Left lobe of liver (tissue), 2 donors: ENCODE data around the gene TIMM17A. TPM values are rescaled to one million over a fixed set of nuclear protein-coding genes. Genes with fewer than 3 reads are reported as not detected.
"Not testable (repeated sequence)": the region's sequence is repeated elsewhere in the genome, so short reads cannot be mapped to it uniquely, and the experiment has no call there.

Experiments used
- ATAC-seq: fragments of 200-7000 bp; cut with Tn5 transposase; one replicate; pipeline ENCODE4 v1.9.1; 2020; ENCODE audit warnings: mild to moderate bottlenecking, moderate library complexity
- DNase-seq: peaks from one replicate; pipeline ENCODE4 v3.0.0-alpha.2; 2020; ENCODE audit warnings: low spot score
- total RNA-seq: library from RNA; stranded (reverse); gene quantifications from one replicate; pipeline ENCODE4 v1.2.1, GENCODE V29; 2021
- donor health status: DM: no; HTN: no; CAD: no; lungs with moderate emphysema.
- donor health status: DM: no; HTN: yes; CAD: no.

TIMM17A gene
- total RNA-seq, 1 donor from 2014 or later, result 42.0 TPM

GRCh38 chr1:202014060-202014459 lies 58.8 kb downstream of the TIMM17A start:
- no peak for DNase-seq
- ATAC-seq, result no peak

DNA sequence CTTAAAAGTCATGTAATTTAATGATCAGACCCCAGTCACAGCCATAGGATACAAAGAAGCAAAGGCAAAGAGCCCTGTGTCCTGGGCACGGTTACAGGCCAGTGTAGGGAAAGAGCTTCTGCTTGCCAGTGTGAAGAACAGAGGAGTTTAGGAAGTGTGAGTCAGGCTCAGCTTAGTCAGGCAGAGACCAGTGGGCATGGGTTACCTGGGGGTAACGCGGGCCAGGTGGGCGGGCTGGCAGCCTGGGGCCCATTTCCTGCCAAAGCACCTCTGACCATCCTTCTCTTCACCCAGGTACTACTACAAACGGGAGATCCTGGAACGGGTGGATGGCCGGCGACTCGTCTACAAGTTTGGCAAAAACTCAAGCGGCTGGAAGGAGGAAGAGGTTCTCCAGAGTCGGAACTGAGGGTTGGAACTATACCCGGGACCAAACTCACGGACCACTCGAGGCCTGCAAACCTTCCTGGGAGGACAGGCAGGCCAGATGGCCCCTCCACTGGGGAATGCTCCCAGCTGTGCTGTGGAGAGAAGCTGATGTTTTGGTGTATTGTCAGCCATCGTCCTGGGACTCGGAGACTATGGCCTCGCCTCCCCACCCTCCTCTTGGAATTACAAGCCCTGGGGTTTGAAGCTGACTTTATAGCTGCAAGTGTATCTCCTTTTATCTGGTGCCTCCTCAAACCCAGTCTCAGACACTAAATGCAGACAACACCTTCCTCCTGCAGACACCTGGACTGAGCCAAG lies 59.8 kb downstream of the TIMM17A start:
- DNase-seq (no peak), ATAC-seq (no peak)

DNA sequence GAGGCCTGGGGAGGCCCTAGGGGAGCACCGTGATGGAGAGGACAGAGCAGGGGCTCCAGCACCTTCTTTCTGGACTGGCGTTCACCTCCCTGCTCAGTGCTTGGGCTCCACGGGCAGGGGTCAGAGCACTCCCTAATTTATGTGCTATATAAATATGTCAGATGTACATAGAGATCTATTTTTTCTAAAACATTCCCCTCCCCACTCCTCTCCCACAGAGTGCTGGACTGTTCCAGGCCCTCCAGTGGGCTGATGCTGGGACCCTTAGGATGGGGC lies 60.3 kb downstream of the TIMM17A start:
- no peak for DNase-seq
- ATAC-seq, result no peak

GRCh38 chr1:202016022-202016810 lies 60.9 kb downstream of the TIMM17A start:
- ATAC-seq, result no peak
- DNase-seq, result no peak

DNA sequence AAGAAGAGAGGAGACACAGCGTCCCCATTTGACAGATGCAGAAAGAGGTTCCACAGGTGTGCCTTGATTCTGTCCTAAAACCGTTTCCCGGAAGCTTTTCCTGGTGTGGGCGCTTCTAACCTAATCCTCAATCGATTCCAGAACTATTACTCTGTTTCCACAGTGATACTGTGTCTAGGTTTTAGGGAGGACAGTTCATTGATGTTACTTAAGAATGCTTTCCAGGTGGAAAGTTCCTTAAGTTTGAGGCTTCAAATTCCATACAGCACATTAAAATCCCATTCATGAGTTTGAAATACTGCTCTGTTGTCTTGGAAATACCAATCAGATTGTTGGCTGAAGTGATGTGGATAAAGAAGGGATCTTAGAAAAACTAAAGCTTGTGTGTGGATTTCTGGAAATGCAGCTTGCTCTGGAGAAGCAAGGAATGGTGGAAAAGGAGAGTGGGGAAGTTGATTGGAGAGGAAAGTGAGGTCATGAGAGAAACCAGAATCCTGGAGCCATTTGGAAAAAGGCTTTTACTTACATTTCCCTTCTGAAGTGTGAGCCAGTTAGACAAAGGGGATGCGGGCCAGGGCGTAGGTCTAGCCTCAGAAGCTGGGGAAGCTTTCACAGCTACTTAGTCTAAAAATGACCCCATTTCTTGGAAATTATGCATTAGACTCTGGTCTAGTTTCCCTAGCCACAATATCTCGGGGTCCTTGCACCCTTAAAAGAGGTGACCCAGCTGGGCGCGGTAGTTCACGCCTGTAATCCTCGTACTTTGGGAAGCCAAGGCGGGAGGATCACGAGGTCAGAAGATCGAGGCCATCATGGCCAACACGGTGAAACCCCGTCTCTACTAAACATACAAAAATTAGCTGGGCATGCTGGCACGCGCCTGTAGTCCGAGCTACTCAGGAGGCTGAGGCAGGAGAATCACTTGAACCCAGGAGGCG lies 61.8 kb downstream of the TIMM17A start:
- ATAC-seq (no peak), DNase-seq (no peak)

DNA sequence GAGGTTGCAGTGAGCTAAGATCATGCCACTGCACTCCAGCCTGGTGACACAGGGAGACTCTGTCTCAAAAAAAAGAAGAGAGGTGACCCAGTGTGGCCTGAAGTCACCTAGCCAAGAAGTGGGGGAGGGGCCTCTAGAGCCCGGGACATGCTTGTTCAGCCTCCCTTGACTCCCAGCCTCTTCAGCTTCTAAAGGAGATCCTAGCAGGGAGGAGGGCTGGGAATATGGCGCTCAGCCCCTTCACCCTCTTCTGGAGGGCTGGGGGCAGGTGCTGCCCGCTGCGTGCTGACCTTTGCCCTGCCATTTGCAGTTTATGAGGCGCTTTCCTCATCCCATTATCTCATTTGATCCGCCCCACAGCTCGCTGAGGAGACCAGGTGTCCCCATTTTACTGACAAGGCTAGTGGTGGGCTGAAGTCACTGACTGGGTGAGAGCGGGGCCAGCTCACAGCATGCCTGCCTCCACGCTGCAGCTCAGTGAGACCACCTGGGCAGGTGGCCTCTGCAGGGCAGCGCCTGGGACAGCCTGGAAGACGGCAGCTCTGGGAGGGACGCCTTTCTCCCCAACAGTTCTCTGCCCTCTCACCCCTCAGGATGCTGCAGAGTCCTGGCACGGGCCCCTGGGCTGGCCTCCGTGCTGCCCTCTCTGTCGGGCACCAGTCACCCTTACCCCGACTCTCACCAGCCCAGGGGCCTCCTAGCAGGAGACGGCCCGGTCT lies 62.6 kb downstream of the TIMM17A start:
- DNase-seq (no peak), ATAC-seq (peak; percentile 38)

DNA sequence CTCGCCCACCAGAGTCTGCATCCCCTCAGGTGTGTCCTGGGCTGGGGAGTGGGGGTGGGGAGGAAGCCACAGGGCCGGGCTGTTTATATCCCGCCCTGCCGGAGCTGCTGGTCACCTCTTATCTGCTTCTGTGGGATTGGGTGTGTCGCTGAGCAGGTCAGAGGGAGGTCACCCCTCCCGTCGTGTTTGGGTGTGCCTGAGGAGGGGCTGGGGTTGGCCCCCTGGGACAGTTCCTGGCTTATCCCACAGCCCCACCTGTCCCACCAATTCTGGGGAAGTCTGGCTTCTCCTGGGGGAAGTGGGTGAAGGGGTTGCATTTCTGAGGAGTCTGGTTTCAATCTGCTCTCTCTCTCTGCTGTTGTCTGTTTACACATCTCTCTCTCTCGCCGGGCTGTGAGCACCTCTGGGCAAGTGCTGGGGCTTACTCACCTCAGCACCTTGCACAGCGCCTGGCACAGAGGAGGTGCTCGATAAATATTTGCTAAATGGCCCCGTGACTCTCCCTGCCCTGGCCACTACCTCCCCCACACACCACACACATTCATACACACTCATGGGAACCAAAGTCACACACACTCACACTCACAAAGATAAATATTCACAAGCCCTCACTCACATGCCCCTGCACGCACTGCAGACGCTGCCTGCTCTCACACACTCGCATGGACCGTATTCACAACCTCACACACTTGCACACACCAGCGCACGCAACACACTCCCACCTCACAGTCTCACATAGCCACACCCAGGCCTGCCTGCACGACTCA lies 63.3 kb downstream of the TIMM17A start:
- peak; percentile 91 for DNase-seq
- peak; percentile 81 for ATAC-seq

DNA sequence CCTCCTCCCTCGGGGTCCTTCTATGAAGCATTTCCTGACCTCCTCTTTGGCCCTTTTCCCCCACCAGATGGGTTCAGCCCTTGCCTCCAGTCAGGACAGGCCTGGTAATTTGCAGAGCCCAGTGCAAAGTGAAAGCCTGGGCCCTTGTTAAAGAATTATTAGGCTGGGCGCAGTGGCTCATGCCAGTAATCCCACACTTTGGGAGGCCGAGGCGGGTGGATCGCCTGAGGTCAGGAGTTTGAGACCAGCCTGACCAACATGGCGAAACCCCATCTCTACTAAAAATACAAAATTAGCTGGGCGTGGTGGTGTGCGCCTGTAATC lies 63.9 kb downstream of the TIMM17A start:
- not testable (repeated sequence) for ATAC-seq, DNase-seq

Other genes with a start within 250 kb of the TIMM17A start
- gene IPO9, start 126.3 kb upstream of the TIMM17A start, total RNA-seq, result 21.3 TPM
- gene SHISA4, start 66.6 kb upstream of the TIMM17A start, total RNA-seq, result 4.4 TPM
- 1.0 TPM for gene LMOD1, start 9.0 kb upstream of the TIMM17A start, total RNA-seq
- gene RNPEP, start 27.1 kb downstream of the TIMM17A start, total RNA-seq, result 36.3 TPM
- 16.2 TPM for gene ELF3, start 55.1 kb downstream of the TIMM17A start, total RNA-seq
- not detected for gene GPR37L1, start 167.4 kb downstream of the TIMM17A start, total RNA-seq
- gene ARL8A, start 189.2 kb downstream of the TIMM17A start, total RNA-seq, result 34.6 TPM
- gene PTPN7, start 205.1 kb downstream of the TIMM17A start, total RNA-seq, result 0.86 TPM
- gene LGR6, start 238.3 kb downstream of the TIMM17A start, total RNA-seq, result 1.4 TPM